IMR-90 (cell line): ENCODE data around the gene NPSR1. TPM values are rescaled to one million over a fixed set of nuclear protein-coding genes. Genes with fewer than 3 reads are reported as not detected.

Experiments used
- ATAC-seq: fragments of 200-7000 bp; cut with Tn5 transposase; 2 replicates; pipeline ENCODE4 v1.9.1; 2020; ENCODE audit warnings: low read depth, mild to moderate bottlenecking, moderate library complexity
- BruUV-seq: library from RNA; stranded (reverse); fragments of 400-500 nt; replicated peaks from 2 replicates; lab custom pipeline; 2021; lab: Mats Ljungman, UMichigan
- CTCF ChIA-PET: fragments of 300-600 bp; formaldehyde crosslinking; extraction: SDS; loops from one replicate; lab custom pipeline; 2021; ENCODE audit warnings: antibody characterized with exemption; lab: Yijun Ruan, JAX
- POLR2A ChIA-PET: fragments of 300-600 bp; sonication (Branson Sonifier 250); formaldehyde crosslinking; loops from one replicate; lab custom pipeline; 2022; ENCODE audit warnings: antibody characterized with exemption; ENCODE audit not compliant: unreplicated experiment; lab: Charles Lee
- DNase-seq: peaks from one replicate; pipeline ENCODE4 v3.0.0; 2013
- H2AFZ ChIP-seq: replicated peaks from 2 replicates; pipeline ENCODE3; 2013; ENCODE audit warnings: low read length, mild to moderate bottlenecking; ENCODE audit not compliant: poor library complexity
- H2AK5ac ChIP-seq: 2 replicates; pipeline ENCODE4 v1.6.1; 2013; ENCODE audit warnings: low read depth, low read length, inconsistent platforms
- H2AK9ac ChIP-seq: replicated peaks from 2 replicates; pipeline ENCODE3; 2013; ENCODE audit warnings: mild to moderate bottlenecking, low read depth, low read length, moderate library complexity; ENCODE audit not compliant: poor library complexity
- H2BK120ac ChIP-seq: 2 replicates; pipeline ENCODE4 v1.6.1; 2013; ENCODE audit warnings: low read depth, low read length, inconsistent platforms
- H2BK15ac ChIP-seq: 3 replicates; pipeline ENCODE4 v1.6.1; 2013; ENCODE audit warnings: low read depth, low read length, inconsistent platforms
- H2BK20ac ChIP-seq: 2 replicates; pipeline ENCODE4 v1.6.1; 2013; ENCODE audit warnings: low read depth, mild to moderate bottlenecking, inconsistent platforms, low read length, moderate library complexity
- H2BK5ac ChIP-seq: 2 replicates; pipeline ENCODE4 v1.6.1; 2013; ENCODE audit warnings: mild to moderate bottlenecking, low read depth, low read length, inconsistent platforms; ENCODE audit not compliant: poor library complexity, severe bottlenecking
- H3K14ac ChIP-seq: replicated peaks from 2 replicates; pipeline ENCODE4 v1.6.1; 2013; ENCODE audit warnings: low read depth, low read length, inconsistent platforms
- H3K18ac ChIP-seq: 2 replicates; pipeline ENCODE4 v1.6.1; 2013; ENCODE audit warnings: low read depth, low read length, control low read depth
- H3K23ac ChIP-seq: 2 replicates; pipeline ENCODE4 v1.6.1; 2013; ENCODE audit warnings: low read depth, low read length, inconsistent platforms
- H3K27ac ChIP-seq: 2 replicates; pipeline ENCODE4 v1.5.1; 2013; ENCODE audit warnings: mild to moderate bottlenecking, control low read depth, low read length; ENCODE audit not compliant: insufficient read depth
- H3K27me3 ChIP-seq: 2 replicates; pipeline ENCODE4 v1.6.1; 2013; ENCODE audit warnings: low read length; ENCODE audit not compliant: control insufficient read depth, insufficient read depth
- H3K36me3 ChIP-seq: 2 replicates; pipeline ENCODE4 v1.6.1; 2013; ENCODE audit warnings: low read length, mixed read lengths; ENCODE audit not compliant: control insufficient read depth, insufficient read depth
- H3K4ac ChIP-seq: 2 replicates; pipeline ENCODE4 v1.6.1; 2013; ENCODE audit warnings: low read depth, low read length, inconsistent platforms
- H3K4me1 ChIP-seq: 2 replicates; pipeline ENCODE4 v1.6.1; 2013; ENCODE audit warnings: low read length, mixed read lengths; ENCODE audit not compliant: control insufficient read depth, insufficient read depth
- H3K4me2 ChIP-seq: 2 replicates; pipeline ENCODE4 v1.6.1; 2013; ENCODE audit warnings: low read depth, mild to moderate bottlenecking, control low read depth, low read length, moderate library complexity
- H3K4me3 ChIP-seq: 2 replicates; pipeline ENCODE4 v1.5.1; 2013; ENCODE audit warnings: low read depth, mild to moderate bottlenecking, control low read depth, low read length, moderate library complexity; ENCODE audit not compliant: insufficient read depth
- H3K56ac ChIP-seq: 2 replicates; pipeline ENCODE4 v1.6.1; 2013; ENCODE audit warnings: low read length, inconsistent platforms; ENCODE audit not compliant: insufficient read depth; ENCODE audit errors: extremely low read depth
- H3K79me1 ChIP-seq, 2 experiments: 2 replicates each; pipeline ENCODE4 v1.6.1; 2013; ENCODE audit warnings: low read length in 2 of 2, inconsistent platforms in 1 of 2, low read depth in 1 of 2
- H3K9ac ChIP-seq: 2 replicates; pipeline ENCODE4 v1.6.1; 2013; ENCODE audit warnings: low read depth, low read length, control low read depth
- H3K9me1 ChIP-seq: 2 replicates; pipeline ENCODE4 v1.6.1; 2013; ENCODE audit warnings: low read length, inconsistent platforms; ENCODE audit not compliant: insufficient read depth
- H3K9me3 ChIP-seq: 2 replicates; pipeline ENCODE4 v1.6.1; 2013; ENCODE audit warnings: low read length; ENCODE audit not compliant: control insufficient read depth, insufficient read depth
- H4K20me1 ChIP-seq: 2 replicates; pipeline ENCODE4 v1.6.1; 2013; ENCODE audit warnings: low read length, inconsistent platforms; ENCODE audit not compliant: insufficient read depth
- H4K5ac ChIP-seq: 2 replicates; pipeline ENCODE4 v1.6.1; 2013; ENCODE audit warnings: mild to moderate bottlenecking, low read depth, low read length, control low read depth
- H4K8ac ChIP-seq, 2 experiments: 2 replicates each; pipeline ENCODE4 v1.6.1; 2013; ENCODE audit warnings: low read depth in 2 of 2, low read length in 2 of 2, control low read depth in 1 of 2, inconsistent platforms in 1 of 2
- H4K91ac ChIP-seq: 2 replicates; pipeline ENCODE4 v1.6.1; 2013; ENCODE audit warnings: low read depth, low read length, inconsistent platforms; ENCODE audit not compliant: insufficient read depth
- BHLHE40 ChIP-seq: fragments of 150-350 bp; IDR thresholded peaks from 2 replicates; pipeline ENCODE4 v1.6.1; 2016; ENCODE audit warnings: mild to moderate bottlenecking, low read depth, low read length
- CHD1 ChIP-seq: IDR thresholded peaks from 2 replicates; pipeline ENCODE4 v1.6.1; 2012; ENCODE audit warnings: low read depth, low read length, improper control_type of control experiment
- ELK1 ChIP-seq: fragments of 150-350 bp; IDR thresholded peaks from 2 replicates; pipeline ENCODE4 v1.6.1; 2016; ENCODE audit warnings: low read depth, mild to moderate bottlenecking, low read length, moderate library complexity, borderline replicate concordance
- MAFK ChIP-seq: IDR thresholded peaks from 2 replicates; pipeline ENCODE4 v1.6.1; 2012; ENCODE audit warnings: low read depth, low read length, improper control_type of control experiment
- MXI1 ChIP-seq: IDR thresholded peaks from 2 replicates; pipeline ENCODE4 v1.6.1; 2012; ENCODE audit warnings: low read depth, mild to moderate bottlenecking, low read length, moderate library complexity, borderline replicate concordance
- NFE2L2 ChIP-seq: fragments of 150-350 bp; IDR thresholded peaks from 2 replicates; pipeline ENCODE4 v1.6.1; 2016; ENCODE audit warnings: low read depth, mild to moderate bottlenecking, low read length
- POLR2A ChIP-seq: IDR thresholded peaks from 2 replicates; pipeline ENCODE4 v1.6.1; 2012; ENCODE audit warnings: mild to moderate bottlenecking, low read depth, low read length
- RAD21 ChIP-seq: IDR thresholded peaks from 2 replicates; pipeline ENCODE4 v1.6.1; 2012; ENCODE audit warnings: low read length, improper control_type of control experiment
- RCOR1 ChIP-seq: IDR thresholded peaks from 2 replicates; pipeline ENCODE4 v1.6.1; 2012; ENCODE audit warnings: mild to moderate bottlenecking, low read length, improper control_type of control experiment; ENCODE audit not compliant: insufficient replicate concordance
- RFX5 ChIP-seq: IDR thresholded peaks from 2 replicates; pipeline ENCODE4 v1.8.0; 2012; ENCODE audit warnings: low read depth, mild to moderate bottlenecking, low read length, moderate library complexity
- USF2 ChIP-seq: fragments of 150-350 bp; IDR thresholded peaks from 2 replicates; pipeline ENCODE4 v1.6.1; 2017; ENCODE audit warnings: mild to moderate bottlenecking, antibody characterized with exemption, low read length, low read depth
- WGBS, 2 experiments: methylation state at CpG; one replicate each; pipeline versions ENCODE4 v1.1.5 to v1.1.7; 2013; ENCODE audit warnings: missing lambda C conversion rate in 2 of 2; ENCODE audit not compliant: insufficient read length in 1 of 2; ENCODE audit errors: extremely low coverage in 2 of 2; 5-methylcytosine and 5-hydroxymethylcytosine counted together
- dilution Hi-C: fragments of 300-500 bp; cut with HindIII; formaldehyde crosslinking; loops from one replicate; pipeline ENCODE4 v1.14.3; 2018; ENCODE audit warnings: low sequenced_read_pairs; ENCODE audit not compliant: unreplicated experiment
- in situ Hi-C: fragments of 300-500 bp; cut with MboI; formaldehyde crosslinking; loops from 3 replicates; pipeline ENCODE4 v1.14.3; 2019; ENCODE audit warnings: low sequenced_read_pairs, inconsistent platforms, mixed read lengths
- intact Hi-C: fragments of 100-400 bp; cut with micrococcal nuclease; formaldehyde crosslinking; loops from 2 replicates; pipeline ENCODE4 v1.10.0; 2022
- polyA plus RNA-seq, 3 experiments: library from polyadenylated mRNA; depleted of rRNA; stranded (reverse); fragments of >200 nt; gene quantifications; 2 replicates each; pipeline ENCODE4 v1.2.3, GENCODE V29; 2012; ENCODE audit warnings: low replicate concordance in 1 of 3
- total RNA-seq: library from RNA; depleted of rRNA; stranded (reverse); fragments of >200 nt; gene quantifications from 2 replicates; pipeline ENCODE4 v1.2.3, GENCODE V29; 2012
- TF ChIP-seq, protein P1 (sequence below): conservative IDR thresholded peaks from 2 replicates; pipeline ENCODE4 v1.5.1; 2012; ENCODE audit warnings: mild to moderate bottlenecking, low read depth, low read length, improper control_type of control experiment

Gene NPSR1
- total and polyA plus RNA-seq, 2 of the 4 experiments (the other 2 are of a cell fraction), result not detected

DNA sequence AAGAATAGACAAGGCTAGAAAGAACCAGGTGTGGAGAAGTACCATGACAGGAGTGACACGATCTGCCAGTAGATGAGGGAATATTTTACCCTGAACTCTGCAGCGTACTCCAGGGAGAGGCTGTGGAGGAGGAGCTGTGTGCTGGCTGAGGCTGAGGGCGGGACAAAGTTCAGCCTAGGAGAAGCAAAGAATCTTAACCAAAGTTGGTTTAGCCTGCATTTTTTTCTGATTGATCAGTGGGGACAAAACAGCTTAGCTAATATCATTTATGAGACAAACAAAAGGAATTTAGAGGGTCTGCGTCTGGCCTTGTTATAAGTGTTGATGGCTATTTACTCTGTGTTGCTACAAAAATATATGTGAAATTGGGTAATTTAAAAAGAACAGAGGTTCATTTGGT lies 5.2 kb upstream of the NPSR1 start:
- H2BK5ac ChIP-seq, result no peak overlapping the region
- H3K9me3 ChIP-seq, result peaks cover 2% of the 10 kb centered on the region; the same call in 1 of the 2 replicates
- ATAC-seq, result no peak
- H2BK120ac ChIP-seq, result no peak overlapping the region
- H2BK15ac ChIP-seq, result no peak overlapping the region
- in situ Hi-C loops (no loop called here), intact Hi-C loops (no loop called here), dilution Hi-C loops (no loop called here)
- H4K91ac ChIP-seq, result no peak overlapping the region
- DNase-seq, result no peak
- H3K27me3 ChIP-seq, result no peaks in the 10 kb centered on the region
- no peaks in the 10 kb centered on the region for H3K36me3 ChIP-seq
- no peak overlapping the region for H3K9ac ChIP-seq
- H3K27ac ChIP-seq, result no peak overlapping the region
- H4K8ac ChIP-seq, result no peak overlapping the region
- WGBS, 2 experiments, result 39% methylated on average over 3 of the region's 4 CpGs; no CpG with 5 or more reads in 1 of the 2 experiments
- H3K4me3 ChIP-seq, result no peak overlapping the region
- no peak overlapping the region for H2AFZ ChIP-seq
- H3K18ac ChIP-seq, result no peak overlapping the region
- H4K5ac ChIP-seq, result no peak overlapping the region
- H3K23ac ChIP-seq, result no peak overlapping the region
- no peaks in the 10 kb centered on the region for H3K9me1 ChIP-seq
- H3K14ac ChIP-seq, result no peak overlapping the region
- no peaks in the 10 kb centered on the region for H3K4me1 ChIP-seq
- POLR2A ChIA-PET, result no interaction called here
- H3K4ac ChIP-seq, result no peak overlapping the region
- TF ChIP-seq MXI1 (no peak), RFX5 (no peak), NFE2L2 (no peak), BHLHE40 (no peak), MAFK (no peak), RCOR1 (no peak), RAD21 (no peak), ELK1 (no peak), USF2 (no peak), POLR2A (no peak), CHD1 (no peak)
- TF ChIP-seq, protein P1, sequence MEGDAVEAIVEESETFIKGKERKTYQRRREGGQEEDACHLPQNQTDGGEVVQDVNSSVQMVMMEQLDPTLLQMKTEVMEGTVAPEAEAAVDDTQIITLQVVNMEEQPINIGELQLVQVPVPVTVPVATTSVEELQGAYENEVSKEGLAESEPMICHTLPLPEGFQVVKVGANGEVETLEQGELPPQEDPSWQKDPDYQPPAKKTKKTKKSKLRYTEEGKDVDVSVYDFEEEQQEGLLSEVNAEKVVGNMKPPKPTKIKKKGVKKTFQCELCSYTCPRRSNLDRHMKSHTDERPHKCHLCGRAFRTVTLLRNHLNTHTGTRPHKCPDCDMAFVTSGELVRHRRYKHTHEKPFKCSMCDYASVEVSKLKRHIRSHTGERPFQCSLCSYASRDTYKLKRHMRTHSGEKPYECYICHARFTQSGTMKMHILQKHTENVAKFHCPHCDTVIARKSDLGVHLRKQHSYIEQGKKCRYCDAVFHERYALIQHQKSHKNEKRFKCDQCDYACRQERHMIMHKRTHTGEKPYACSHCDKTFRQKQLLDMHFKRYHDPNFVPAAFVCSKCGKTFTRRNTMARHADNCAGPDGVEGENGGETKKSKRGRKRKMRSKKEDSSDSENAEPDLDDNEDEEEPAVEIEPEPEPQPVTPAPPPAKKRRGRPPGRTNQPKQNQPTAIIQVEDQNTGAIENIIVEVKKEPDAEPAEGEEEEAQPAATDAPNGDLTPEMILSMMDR, result no peak
- H3K79me1 ChIP-seq, result no peaks in the 10 kb centered on the region
- no peaks in the 10 kb centered on the region for H4K20me1 ChIP-seq
- no peak overlapping the region for H3K56ac ChIP-seq
- H2AK5ac ChIP-seq, result no peak overlapping the region
- no peak overlapping the region for H2BK20ac ChIP-seq
- CTCF ChIA-PET, result no interaction called here
- no peak overlapping the region for H2AK9ac ChIP-seq
- no peak overlapping the region for H3K4me2 ChIP-seq
- no TSS peak for BruUV-seq
